Smooth muscle cell (in vitro differentiated cells): ENCODE results near the gene UTY. TPM values are rescaled to one million over a fixed set of nuclear protein-coding genes. Genes with fewer than 3 reads are reported as not detected.

Experiments used
- DNase-seq: peaks from one replicate; lab custom pipeline; 2025; ENCODE audit not compliant: unreplicated experiment; lab: John Stamatoyannopoulos, UW
- H2AFZ ChIP-seq: fragments of 200-600 bp; sonication (generic); 2 replicates; pipeline ENCODE4 v1.6.0; 2016; ENCODE audit warnings: antibody characterized with exemption, low read depth, mild to moderate bottlenecking
- H3F3A ChIP-seq: fragments of 200-600 bp; sonication (generic); 2 replicates; pipeline ENCODE4 v1.6.0; 2017; ENCODE audit warnings: antibody characterized with exemption, low read depth
- H3K27ac ChIP-seq: fragments of 200-600 bp; sonication (generic); 2 replicates; pipeline ENCODE4 v1.5.1; 2016; ENCODE audit warnings: low read depth, mild to moderate bottlenecking
- H3K27me3 ChIP-seq: fragments of 200-600 bp; sonication (generic); 2 replicates; pipeline ENCODE4 v1.6.1; 2016; ENCODE audit warnings: low read depth, mild to moderate bottlenecking
- H3K36me3 ChIP-seq: fragments of 200-600 bp; sonication (generic); 2 replicates; pipeline ENCODE4 v1.5.1; 2016; ENCODE audit warnings: low read depth
- H3K4me1 ChIP-seq: fragments of 200-600 bp; sonication (generic); 2 replicates; pipeline ENCODE4 v1.5.1; 2016; ENCODE audit warnings: low read depth
- H3K4me2 ChIP-seq: fragments of 200-600 bp; sonication (generic); 2 replicates; pipeline ENCODE4 v1.6.0; 2016; ENCODE audit warnings: mild to moderate bottlenecking
- H3K4me3 ChIP-seq: fragments of 200-600 bp; sonication (generic); 2 replicates; pipeline ENCODE4 v1.5.1; 2016; ENCODE audit warnings: mild to moderate bottlenecking
- H3K79me2 ChIP-seq: fragments of 200-600 bp; sonication (generic); 2 replicates; pipeline ENCODE4 v1.6.0; 2016; ENCODE audit warnings: low read depth, mild to moderate bottlenecking
- H3K9ac ChIP-seq: fragments of 200-600 bp; sonication (generic); 2 replicates; pipeline ENCODE4 v1.6.0; 2016; ENCODE audit warnings: low read depth
- H3K9me3 ChIP-seq: fragments of 200-600 bp; sonication (generic); replicated peaks from 2 replicates; pipeline ENCODE4 v1.5.1; 2016; ENCODE audit warnings: low read depth
- H4K20me1 ChIP-seq: fragments of 200-600 bp; sonication (generic); 2 replicates; pipeline ENCODE4 v1.6.0; 2016; ENCODE audit warnings: low read depth
- CTCF ChIP-seq: fragments of 200-600 bp; sonication (generic); IDR thresholded peaks from 2 replicates; pipeline ENCODE4 v1.5.1; 2017; ENCODE audit warnings: borderline replicate concordance, mild to moderate bottlenecking, antibody characterized with exemption; ENCODE audit not compliant: insufficient read depth, poor library complexity, severe bottlenecking
- WGBS: methylation state at CpG from one replicate; pipeline ENCODE4 v1.1.7; 2016; ENCODE audit warnings: low lambda C conversion rate; 5-methylcytosine and 5-hydroxymethylcytosine counted together
- polyA plus RNA-seq: library from polyadenylated mRNA; unstranded; fragments of >200 nt; fragmentation: Nextera tagmentation; extraction: Ambion mirVana; gene quantifications from 2 replicates; pipeline ENCODE4 v1.2.1, GENCODE V29; 2016
- total RNA-seq: library from RNA; depleted of rRNA; stranded (reverse); fragments of >200 nt; gene quantifications from 2 replicates; pipeline ENCODE4 v1.2.3, GENCODE V29; 2014

UTY gene
- total and polyA plus RNA-seq, 2 experiments from 2014 or later = not detected

- no peaks in the 10 kb centered on the region for H3K27me3 ChIP-seq
- H3K4me1 ChIP-seq = no peaks in the 10 kb centered on the region
- no CpG with 5 or more reads among the region's 2 CpGs for WGBS
- H3F3A ChIP-seq = no peaks in the 10 kb centered on the region
- H3K27ac ChIP-seq = no peak overlapping the region
- H3K9me3 ChIP-seq = no peaks in the 10 kb centered on the region
- H3K4me3 ChIP-seq = no peak overlapping the region
- H3K4me2 ChIP-seq = no peak overlapping the region
- DNase-seq = no peak
- H3K36me3 ChIP-seq = no peaks in the 10 kb centered on the region
- no peaks in the 10 kb centered on the region for H3K79me2 ChIP-seq
- no peak for TF ChIP-seq CTCF
- no peak overlapping the region for H3K9ac ChIP-seq
- H4K20me1 ChIP-seq = no peaks in the 10 kb centered on the region
- no peak overlapping the region for H2AFZ ChIP-seq
Observed at GRCh38 chrY:13474997-13475396, 4.8 kb downstream of the UTY start.

GRCh38 chrY:13451572-13451971 lies 28.3 kb downstream of the UTY start:
- no peaks in the 10 kb centered on the region for H3K27me3 ChIP-seq
- no peaks in the 10 kb centered on the region for H4K20me1 ChIP-seq
- no peak overlapping the region for H3K9ac ChIP-seq
- H3K4me3 ChIP-seq = no peak overlapping the region
- TF ChIP-seq CTCF = no peak
- no peak overlapping the region for H2AFZ ChIP-seq
- no peaks in the 10 kb centered on the region for H3K79me2 ChIP-seq
- no peaks in the 10 kb centered on the region for H3K9me3 ChIP-seq
- no peak overlapping the region for H3K27ac ChIP-seq
- no peak overlapping the region for H3K4me2 ChIP-seq
- no peaks in the 10 kb centered on the region for H3K36me3 ChIP-seq
- WGBS = no CpG with 5 or more reads among the region's 3 CpGs
- H3K4me1 ChIP-seq = no peaks in the 10 kb centered on the region
- DNase-seq = no peak
- H3F3A ChIP-seq = no peaks in the 10 kb centered on the region

- Histone ChIP-seq H3K9me3 (no peaks in the 10 kb centered on the region), H2AFZ (no peak overlapping the region), H3F3A (no peaks in the 10 kb centered on the region), H3K4me2 (no peak overlapping the region), H4K20me1 (no peaks in the 10 kb centered on the region), H3K36me3 (no peaks in the 10 kb centered on the region), H3K4me1 (no peaks in the 10 kb centered on the region), H3K4me3 (no peak overlapping the region), H3K9ac (no peak overlapping the region), H3K27me3 (no peaks in the 10 kb centered on the region), H3K79me2 (no peaks in the 10 kb centered on the region), H3K27ac (no peak overlapping the region)
- no peak for DNase-seq
- TF ChIP-seq CTCF = no peak
- no CpG with 5 or more reads among the region's 11 CpGs for WGBS
Observed at GRCh38 chrY:13450596-13451130, 29.2 kb downstream of the UTY start.

GRCh38 chrY:13445566-13445965 lies 34.3 kb downstream of the UTY start:
- Histone ChIP-seq H2AFZ (no peak overlapping the region), H3K4me2 (no peak overlapping the region), H3K27me3 (no peaks in the 10 kb centered on the region), H3F3A (no peaks in the 10 kb centered on the region), H3K27ac (no peak overlapping the region), H3K79me2 (no peaks in the 10 kb centered on the region), H3K4me1 (no peaks in the 10 kb centered on the region), H3K9me3 (no peaks in the 10 kb centered on the region), H3K4me3 (no peak overlapping the region), H3K36me3 (no peaks in the 10 kb centered on the region), H3K9ac (no peak overlapping the region), H4K20me1 (no peaks in the 10 kb centered on the region)
- DNase-seq = no peak
- no peak for TF ChIP-seq CTCF
- WGBS = no CpG with 5 or more reads among the region's 1 CpG
